ENCODE results near the gene IL10RB. TPM values are rescaled to one million over a fixed set of nuclear protein-coding genes. Genes with fewer than 3 reads are reported as not detected.
A peak's percentile ranks its signal among the peaks of the same experiment; 100 is the strongest.

IL10RB gene
- total and polyA plus RNA-seq, 2 of the 8 experiments (the other 6 are each of a cell fraction or from before 2014, with no cell fraction given), result 2.7 to 3.2 TPM

DNA sequence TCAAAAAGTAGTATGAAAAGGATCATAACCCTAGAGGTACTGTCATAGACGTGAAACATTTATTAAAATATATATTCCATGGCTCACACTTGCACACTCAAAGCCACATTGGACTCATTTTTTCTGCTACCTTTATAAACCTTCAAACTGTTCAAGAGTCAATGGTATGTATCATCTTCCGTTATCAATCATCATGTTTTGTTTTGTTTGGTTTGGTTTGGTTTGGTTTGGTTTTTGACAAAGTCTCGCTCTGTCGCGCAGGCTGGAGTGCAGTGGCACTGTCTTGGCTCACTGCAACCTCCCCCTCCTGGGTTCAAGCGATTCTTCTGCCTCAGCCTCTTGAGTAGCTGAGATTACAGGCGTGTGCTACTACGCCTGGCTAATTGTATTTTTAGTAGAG is 34.6 kb upstream of the IL10RB start:
- Histone ChIP-seq H3K9ac (replicated peaks in 1 of 4; ENCODE audit: extremely low read depth in 1 of 4, low read depth in 3 of 4, low read length in 3 of 4) (no peak overlapping the region), H3K27ac (ENCODE audit: low read depth, low read length) (no peak overlapping the region), H3K36me3 (ENCODE audit: control insufficient read depth in 2 of 4, insufficient read depth in 4 of 4, low read length in 3 of 4) (peaks cover 0 to 3% (median 1%) of the 10 kb centered on the region in 4 experiments; a peak in 2 of 8 replicates), H3K79me2 (ENCODE audit: control insufficient read depth in 1 of 2, insufficient read depth in 2 of 2, low read length in 2 of 2) (peaks cover 0 to 39% of the 10 kb centered on the region in 2 experiments; a peak in 2 of 4 replicates), H4K5ac (ENCODE audit: insufficient read length, low read depth, low read length) (no peak overlapping the region), H2AK5ac (ENCODE audit: low read depth, low read length) (no peak overlapping the region), H3K56ac (replicated peaks; ENCODE audit: insufficient read length, low read depth, low read length) (no peak overlapping the region), H3K23me2 (ENCODE audit: low read depth, low read length) (peaks cover 4% of the 10 kb centered on the region; the same call in 1 of the 2 replicates), H3K79me1 (ENCODE audit: low read depth, low read length) (peaks cover 6% of the 10 kb centered on the region), H3K27me3 (replicated peaks in 1 of 4; ENCODE audit: control insufficient read depth in 3 of 4, extremely low read depth in 1 of 4, insufficient read depth in 3 of 4, low read length in 3 of 4) (no peaks in the 10 kb centered on the region), H2BK20ac (ENCODE audit: low read length) (no peak overlapping the region), H3K4me2 (ENCODE audit: insufficient read depth in 1 of 2, low read depth in 2 of 2, low read length in 2 of 2) (peak overlapping the region in 1 of 2 experiments; percentile 55; a peak in 1 of 4 replicates), H3K4me3 (ENCODE audit: extremely low read depth in 1 of 4, insufficient read depth in 2 of 4, low read depth in 3 of 4, low read length in 4 of 4) (peak overlapping the region in 1 of 4 experiments; percentile 94; a peak in 1 of 8 replicates), H2BK12ac (ENCODE audit: low read depth, low read length) (no peak overlapping the region), H3K14ac (ENCODE audit: insufficient read length) (no peak overlapping the region), H3K18ac (ENCODE audit: extremely low read depth, low read length) (no peak overlapping the region), H2BK15ac (ENCODE audit: low read length) (no peak overlapping the region), H3K9me3 (ENCODE audit: insufficient read depth in 2 of 2, low read depth in 1 of 2, low read length in 1 of 2) (peaks cover 2 to 6% of the 10 kb centered on the region in 2 experiments; a peak in 2 of 4 replicates), H2BK5ac (ENCODE audit: low read depth, low read length) (no peak overlapping the region), H2AFZ (ENCODE audit: low read length) (no peak overlapping the region), H3K23ac (ENCODE audit: insufficient read length) (no peak overlapping the region), H3K4ac (replicated peaks; ENCODE audit: insufficient read length, low read depth, low read length) (no peak overlapping the region), H2BK120ac (replicated peaks; ENCODE audit: low read depth, low read length) (no peak overlapping the region), H4K8ac (ENCODE audit: extremely low read depth, insufficient read depth, low read length) (no peak overlapping the region), H4K20me1 (replicated peaks in 1 of 2; ENCODE audit: control insufficient read depth in 1 of 2, insufficient read depth in 2 of 2, low read length in 2 of 2) (peaks cover 0 to 3% of the 10 kb centered on the region in 2 experiments), H3K4me1 (replicated peaks in 1 of 4; ENCODE audit: control insufficient read depth in 3 of 4, insufficient read depth in 4 of 4, low read length in 3 of 4) (peaks cover 0 to 7% (median under 1%) of the 10 kb centered on the region in 4 experiments; a peak in 2 of 7 replicates), H4K91ac (replicated peaks; ENCODE audit: insufficient read length, low read length) (no peak overlapping the region)
- POLR2A ChIA-PET (ENCODE audit: partially characterized antibody), result interaction anchor here (1.1 kb wide), 1 partner anchor 214 kb away, joined by 3 read pairs; no protein-coding TSS in a partner anchor
- CTCF ChIA-PET (ENCODE audit: partially characterized antibody), result interaction anchor here (0.7 to 1.5 kb wide), 4 partner anchors 35 to 223 kb away, joined by 3 to 4 read pairs (median 3); no protein-coding TSS in a partner anchor
- FAIRE-seq (no peak), DNase-seq (ENCODE audit: low read depth in 1 of 2, low spot score in 2 of 2) (no peak)
- 84% methylated on average over 8 of the region's 8 CpGs; no CpG with 5 or more reads in 1 of the 2 experiments for WGBS, 2 experiments (ENCODE audit: extremely low coverage in 1 of 2, insufficient coverage in 1 of 2, insufficient read length in 1 of 2, insufficient replicate concordance in 2 of 2, low coverage in 1 of 2, low lambda C conversion rate in 2 of 2, missing lambda C conversion rate in 1 of 2)
- TF ChIP-seq SP1 (IDR thresholded peaks at IDR 0.05; ENCODE audit: low read depth, low read length), result no peak
- no peak for TF ChIP-seq JUN (IDR thresholded peaks at IDR 0.05; ENCODE audit: low read depth, low read length)
- TF ChIP-seq, protein P1, sequence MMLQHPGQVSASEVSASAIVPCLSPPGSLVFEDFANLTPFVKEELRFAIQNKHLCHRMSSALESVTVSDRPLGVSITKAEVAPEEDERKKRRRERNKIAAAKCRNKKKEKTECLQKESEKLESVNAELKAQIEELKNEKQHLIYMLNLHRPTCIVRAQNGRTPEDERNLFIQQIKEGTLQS (IDR thresholded peaks at IDR 0.05; ENCODE audit: insufficient read depth, low read depth, low read length), result no peak
- TF ChIP-seq TEAD4 (IDR thresholded peaks at IDR 0.05; ENCODE audit: low read depth, low read length), result no peak
- TF ChIP-seq SIN3A (conservative IDR thresholded peaks at IDR 0.05 in 1 of 2, IDR thresholded peaks at IDR 0.05 in 1 of 2; ENCODE audit: low read depth in 1 of 2, low read length in 2 of 2), result no peak
- TF ChIP-seq HDAC2 (IDR thresholded peaks at IDR 0.05; ENCODE audit: borderline replicate concordance in 1 of 2, low read depth in 2 of 2, low read length in 2 of 2), result no peak
- no peak for TF ChIP-seq EP300 (IDR thresholded peaks at IDR 0.05; ENCODE audit: borderline replicate concordance in 1 of 2, low read depth in 2 of 2, low read length in 2 of 2)
- no peak for TF ChIP-seq MAFK (IDR thresholded peaks at IDR 0.05; ENCODE audit: low read depth, low read length)
- no peak for TF ChIP-seq TAF1 (IDR thresholded peaks at IDR 0.05; ENCODE audit: low read depth, low read length)
- TF ChIP-seq ZNF274 (IDR thresholded peaks at IDR 0.05; ENCODE audit: borderline replicate concordance, extremely low read depth, low read length), result no peak

Data from H1 (cell line).